BJ (cell line): ENCODE measurements around the gene ART1. TPM values are rescaled to one million over a fixed set of nuclear protein-coding genes. Genes with fewer than 3 reads are reported as not detected.

ENCODE experiments used
- CTCF ChIA-PET: fragments of 350-600 bp; formaldehyde crosslinking; extraction: SDS; loops from one replicate; lab custom pipeline; 2021; ENCODE audit warnings: antibody characterized with exemption, inconsistent platforms; lab: Yijun Ruan, JAX
- POLR2A ChIA-PET: fragments of 300-600 bp; sonication (Branson Sonifier 250); formaldehyde crosslinking; extraction: SDS; loops from one replicate; lab custom pipeline; 2021; ENCODE audit warnings: antibody characterized with exemption; lab: Charles Lee
- DNase-seq: peaks from one replicate; pipeline ENCODE4 v3.0.0-alpha.2; 2011; ENCODE audit warnings: low read depth
- H3K27me3 ChIP-seq: 2 replicates; pipeline ENCODE4 v1.6.0; 2011; ENCODE audit warnings: low read length; ENCODE audit not compliant: control insufficient read depth, insufficient read depth
- H3K36me3 ChIP-seq: 2 replicates; pipeline ENCODE4 v1.5.1; 2011; ENCODE audit warnings: low read length; ENCODE audit not compliant: control insufficient read depth, insufficient read depth
- H3K4me3 ChIP-seq: 2 replicates; pipeline ENCODE4 v1.5.1; 2011; ENCODE audit warnings: low read depth, mild to moderate bottlenecking, control low read depth, low read length
- CTCF ChIP-seq: IDR thresholded peaks from 2 replicates; pipeline ENCODE4 v1.5.1; 2011; ENCODE audit warnings: low read depth, mild to moderate bottlenecking, control low read depth, inconsistent platforms, low read length, moderate library complexity; ENCODE audit not compliant: insufficient read depth
- polyA plus RNA-seq: library from polyadenylated mRNA; depleted of rRNA; stranded (reverse); fragments of >200 nt; gene quantifications from 2 replicates; pipeline ENCODE4 v1.2.3, GENCODE V29; 2011

ART1 gene
- polyA plus RNA-seq, 1 experiment = not detected

GRCh38 chr11:3614742-3615171 lies 30.2 kb upstream of the ART1 start:
- no peaks in the 10 kb centered on the region for H3K36me3 ChIP-seq
- no peak for TF ChIP-seq CTCF
- DNase-seq = no peak
- POLR2A ChIA-PET = no interaction called here
- no peaks in the 10 kb centered on the region for H3K27me3 ChIP-seq
- no peak overlapping the region for H3K4me3 ChIP-seq
- CTCF ChIA-PET = interaction anchor here (0.8 to 3.5 kb wide), 2 partner anchors 34 to 194 kb away, joined by 3 to 21 read pairs; partner anchors contain the start of gene PGAP2

GRCh38 chr11:3615998-3616397 lies 28.9 kb upstream of the ART1 start:
- Histone ChIP-seq H3K27me3 (no peaks in the 10 kb centered on the region), H3K36me3 (no peaks in the 10 kb centered on the region), H3K4me3 (no peak overlapping the region)
- ChIA-PET CTCF (interaction anchor here (2.7 kb wide), 1 partner anchor 192 kb away, joined by 11 read pairs; the partner anchor contains the start of gene PGAP2), POLR2A (no interaction called here)
- no peak for TF ChIP-seq CTCF
- no peak for DNase-seq

- CTCF ChIA-PET = interaction anchor here (1.0 to 2.7 kb wide), 2 partner anchors 17 to 191 kb away, joined by 3 to 11 read pairs; partner anchors contain the start of gene PGAP2
- Histone ChIP-seq H3K36me3 (no peaks in the 10 kb centered on the region), H3K4me3 (no peak overlapping the region), H3K27me3 (no peaks in the 10 kb centered on the region)
- no peak for DNase-seq
- POLR2A ChIA-PET = no interaction called here
- TF ChIP-seq CTCF = no peak
Observed at GRCh38 chr11:3616721-3617460, 28.0 kb upstream of the ART1 start.

GRCh38 chr11:3617990-3618389 lies 26.9 kb upstream of the ART1 start:
- Histone ChIP-seq H3K36me3 (no peaks in the 10 kb centered on the region), H3K4me3 (no peak overlapping the region), H3K27me3 (no peaks in the 10 kb centered on the region)
- POLR2A ChIA-PET = no interaction called here
- CTCF ChIA-PET = interaction anchor here (1.2 to 2.7 kb wide), 3 partner anchors 8 to 190 kb away, joined by 3 to 11 read pairs (median 8); partner anchors contain the start of gene PGAP2
- DNase-seq = no peak
- no peak for TF ChIP-seq CTCF

DNA sequence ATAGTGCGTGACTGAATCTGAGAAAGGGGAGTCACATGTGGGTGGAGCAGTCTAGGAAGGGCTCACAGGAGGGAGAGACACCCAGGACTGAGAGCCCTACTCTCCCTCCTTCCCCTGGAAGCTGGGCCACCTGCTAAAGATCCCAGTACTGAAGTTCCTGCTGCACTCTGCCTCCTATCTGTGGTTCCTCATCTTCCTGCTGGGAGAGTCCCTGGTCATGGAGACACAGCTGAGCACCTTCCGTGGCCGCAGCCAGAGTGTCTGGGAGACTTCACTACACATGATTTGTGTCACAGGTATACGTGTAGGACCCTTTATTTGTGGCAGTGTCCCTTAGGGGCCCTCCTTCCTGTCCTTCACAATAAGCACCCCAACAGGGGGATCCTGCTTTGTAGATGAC lies 22.4 kb upstream of the ART1 start:
- no peaks in the 10 kb centered on the region for H3K27me3 ChIP-seq
- no peak overlapping the region for H3K4me3 ChIP-seq
- DNase-seq = no peak
- H3K36me3 ChIP-seq = no peaks in the 10 kb centered on the region
- ChIA-PET POLR2A (no interaction called here), CTCF (interaction anchor here (1.8 kb wide), 1 partner anchor 12 kb away, joined by 4 read pairs; no protein-coding TSS in a partner anchor)
- no peak for TF ChIP-seq CTCF
